H1 (cell line): ENCODE results near the gene GPR180. TPM values are rescaled to one million over a fixed set of nuclear protein-coding genes. Genes with fewer than 3 reads are reported as not detected.

Experiments
- CTCF ChIA-PET: fragments of 300-600 bp; sonication (Branson Sonifier 250); formaldehyde crosslinking; loops from one replicate; lab custom pipeline; 2021; ENCODE audit not compliant: partially characterized antibody; lab: Charles Lee
- POLR2A ChIA-PET: fragments of 300-600 bp; sonication (Branson Sonifier 250); formaldehyde crosslinking; loops from one replicate; lab custom pipeline; 2021; ENCODE audit warnings: inconsistent platforms; ENCODE audit not compliant: partially characterized antibody; lab: Charles Lee
- DNase-seq, 2 experiments: peaks; one replicate each; pipeline versions ENCODE4 v3.0.0 to v3.0.0-alpha.2; 2010 to 2022; ENCODE audit warnings: low spot score in 2 of 2, low read depth in 1 of 2, mixed read lengths in 1 of 2
- FAIRE-seq: peaks from 2 replicates; lab custom pipeline; 2011; peaks lifted over from hg19 to GRCh38; lab: Jason Lieb, UNC
- H2AFZ ChIP-seq: 2 replicates; pipeline ENCODE4 v1.8.1; 2012; ENCODE audit warnings: low read length, inconsistent platforms
- H2AK5ac ChIP-seq: 2 replicates; pipeline ENCODE4 v1.6.1; 2013; ENCODE audit warnings: low read depth, low read length
- H2BK120ac ChIP-seq: replicated peaks from 2 replicates; pipeline ENCODE3; 2013; ENCODE audit warnings: low read depth, low read length, inconsistent platforms
- H2BK12ac ChIP-seq: 2 replicates; pipeline ENCODE4 v1.6.1; 2013; ENCODE audit warnings: low read depth, low read length
- H2BK15ac ChIP-seq: 2 replicates; pipeline ENCODE4 v1.6.1; 2013; ENCODE audit warnings: low read length
- H2BK20ac ChIP-seq: 2 replicates; pipeline ENCODE4 v1.6.1; 2013; ENCODE audit warnings: low read length
- H2BK5ac ChIP-seq: 2 replicates; pipeline ENCODE4 v1.6.1; 2013; ENCODE audit warnings: low read depth, low read length
- H3K14ac ChIP-seq: 2 replicates; pipeline ENCODE4 v1.6.1; 2013; ENCODE audit warnings: inconsistent platforms; ENCODE audit not compliant: insufficient read length
- H3K18ac ChIP-seq: 2 replicates; pipeline ENCODE4 v1.6.1; 2013; ENCODE audit warnings: low read length; ENCODE audit errors: extremely low read depth
- H3K23ac ChIP-seq: 2 replicates; pipeline ENCODE4 v1.6.1; 2013; ENCODE audit warnings: inconsistent platforms; ENCODE audit not compliant: insufficient read length
- H3K23me2 ChIP-seq: 2 replicates; pipeline ENCODE4 v1.6.1; 2013; ENCODE audit warnings: low read depth, low read length
- H3K27ac ChIP-seq: 2 replicates; pipeline ENCODE4 v1.6.1; 2011; ENCODE audit warnings: low read depth, low read length, inconsistent platforms
- H3K27me3 ChIP-seq, 4 experiments: replicated peaks in 1 of 4; 1 replicate in 1 of 4; 2 replicates in 3 of 4; pipeline versions ENCODE4 v1.6.1 to v1.8.1; 2011 to 2013; ENCODE audit warnings: low read length in 3 of 4, mild to moderate bottlenecking in 3 of 4, inconsistent platforms in 2 of 4, mixed read lengths in 2 of 4, moderate library complexity in 1 of 4; ENCODE audit not compliant: control insufficient read depth in 3 of 4, insufficient read depth in 3 of 4; ENCODE audit errors: extremely low read depth in 1 of 4
- H3K36me3 ChIP-seq, 4 experiments: 2 replicates each; pipeline versions ENCODE4 v1.6.1 to v1.8.1; 2011 to 2013; ENCODE audit warnings: mild to moderate bottlenecking in 4 of 4, low read length in 3 of 4, moderate library complexity in 2 of 4, control low read depth in 1 of 4, inconsistent platforms in 1 of 4; ENCODE audit not compliant: insufficient read depth in 4 of 4, control insufficient read depth in 2 of 4
- H3K4ac ChIP-seq: replicated peaks from 2 replicates; pipeline ENCODE3; 2013; ENCODE audit warnings: low read length, low read depth, mixed read lengths, inconsistent platforms; ENCODE audit not compliant: insufficient read length
- H3K4me1 ChIP-seq, 4 experiments: replicated peaks in 1 of 4; 1 replicate in 1 of 4; 2 replicates in 3 of 4; pipeline versions ENCODE4 v1.6.1 to v1.8.1; 2011 to 2013; ENCODE audit warnings: low read length in 3 of 4, inconsistent platforms in 2 of 4, mixed read lengths in 1 of 4; ENCODE audit not compliant: insufficient read depth in 4 of 4, control insufficient read depth in 3 of 4
- H3K4me2 ChIP-seq, 2 experiments: 2 replicates each; pipeline versions ENCODE4 v1.6.1 to v1.8.1; 2011 to 2013; ENCODE audit warnings: low read depth in 2 of 2, low read length in 2 of 2, control low read depth in 1 of 2, inconsistent platforms in 1 of 2, mild to moderate bottlenecking in 1 of 2; ENCODE audit not compliant: insufficient read depth in 1 of 2
- H3K4me3 ChIP-seq, 4 experiments: fragments of 200-600, 300-600 bp in 1 of 4; sonication (generic), shearing (Covaris generic), sonication (Bioruptor Twin) in 1 of 4; 2 replicates each; pipeline versions ENCODE4 v1.5.1 to v1.8.1; 2011 to 2016; ENCODE audit warnings: low read length in 4 of 4, low read depth in 3 of 4, control low read depth in 2 of 4, inconsistent platforms in 2 of 4, mild to moderate bottlenecking in 2 of 4, mixed read lengths in 1 of 4, moderate library complexity in 1 of 4; ENCODE audit not compliant: insufficient read depth in 2 of 4; ENCODE audit errors: extremely low read depth in 1 of 4
- H3K56ac ChIP-seq: replicated peaks from 2 replicates; pipeline ENCODE3; 2013; ENCODE audit warnings: low read depth, mild to moderate bottlenecking, mixed read lengths, low read length, inconsistent platforms; ENCODE audit not compliant: insufficient read length
- H3K79me1 ChIP-seq: 2 replicates; pipeline ENCODE4 v1.6.1; 2013; ENCODE audit warnings: low read depth, low read length, control low read depth
- H3K79me2 ChIP-seq, 2 experiments: 2 replicates each; pipeline versions ENCODE4 v1.6.1 to v1.8.1; 2012 to 2013; ENCODE audit warnings: low read length in 2 of 2, mild to moderate bottlenecking in 2 of 2, inconsistent platforms in 1 of 2; ENCODE audit not compliant: insufficient read depth in 2 of 2, control insufficient read depth in 1 of 2
- H3K9ac ChIP-seq, 4 experiments: replicated peaks in 1 of 4; 1 replicate in 1 of 4; 2 replicates in 3 of 4; pipeline versions ENCODE4 v1.6.1 to v1.8.1; 2011 to 2013; ENCODE audit warnings: low read depth in 3 of 4, low read length in 3 of 4, control low read depth in 2 of 4, mild to moderate bottlenecking in 2 of 4, moderate library complexity in 2 of 4, inconsistent platforms in 1 of 4; ENCODE audit errors: extremely low read depth in 1 of 4
- H3K9me3 ChIP-seq, 2 experiments: 2 replicates each; pipeline versions ENCODE4 v1.6.1 to v1.8.1; 2012 to 2013; ENCODE audit warnings: mild to moderate bottlenecking in 2 of 2, moderate library complexity in 2 of 2, control low read depth in 1 of 2, inconsistent platforms in 1 of 2, low read depth in 1 of 2, low read length in 1 of 2, mixed read lengths in 1 of 2; ENCODE audit not compliant: insufficient read depth in 2 of 2
- H4K20me1 ChIP-seq, 2 experiments: replicated peaks in 1 of 2; 2 replicates each; pipeline versions ENCODE3 to v1.8.1; 2011 to 2013; ENCODE audit warnings: inconsistent platforms in 2 of 2, low read length in 2 of 2, mild to moderate bottlenecking in 1 of 2; ENCODE audit not compliant: insufficient read depth in 2 of 2, control insufficient read depth in 1 of 2
- H4K5ac ChIP-seq: 2 replicates; pipeline ENCODE4 v1.6.1; 2013; ENCODE audit warnings: low read length, low read depth, mixed read lengths, inconsistent platforms; ENCODE audit not compliant: insufficient read length
- H4K8ac ChIP-seq: 2 replicates; pipeline ENCODE4 v1.8.0; 2013; ENCODE audit warnings: mild to moderate bottlenecking, moderate library complexity, low read length, inconsistent platforms; ENCODE audit not compliant: insufficient read depth; ENCODE audit errors: extremely low read depth
- H4K91ac ChIP-seq: replicated peaks from 2 replicates; pipeline ENCODE3; 2013; ENCODE audit warnings: low read length, mixed read lengths, inconsistent platforms; ENCODE audit not compliant: insufficient read length
- CHD2 ChIP-seq: IDR thresholded peaks from 2 replicates; pipeline ENCODE4 v1.6.1; 2012; ENCODE audit warnings: low read length, improper control_type of control experiment
- GABPA ChIP-seq: IDR thresholded peaks from 2 replicates; pipeline ENCODE4 v1.6.1; 2011; ENCODE audit warnings: mild to moderate bottlenecking, low read length, moderate library complexity, borderline replicate concordance; ENCODE audit not compliant: insufficient read depth
- GTF2F1 ChIP-seq: IDR thresholded peaks from 2 replicates; pipeline ENCODE4 v1.6.1; 2012; ENCODE audit warnings: low read depth, low read length, improper control_type of control experiment, borderline replicate concordance
- JUND ChIP-seq: IDR thresholded peaks from 2 replicates; pipeline ENCODE4 v1.6.1; 2011; ENCODE audit warnings: mild to moderate bottlenecking, improper control_type of control experiment, low read length
- TCF12 ChIP-seq: IDR thresholded peaks from 2 replicates; pipeline ENCODE4 v1.6.1; 2011; ENCODE audit warnings: low read depth, mild to moderate bottlenecking, low read length
- WGBS, 2 experiments: shearing (Covaris generic) in 1 of 2; methylation state at CpG; one replicate each; pipeline versions ENCODE4 v1.1.6 to v1.1.7; 2013 to 2015; ENCODE audit warnings: low lambda C conversion rate in 2 of 2, mixed read lengths in 2 of 2, inconsistent platforms in 1 of 2, low coverage in 1 of 2, missing lambda C conversion rate in 1 of 2; ENCODE audit not compliant: insufficient replicate concordance in 2 of 2, insufficient coverage in 1 of 2, insufficient read length in 1 of 2; ENCODE audit errors: extremely low coverage in 1 of 2, missing lambda C conversion rate in 1 of 2; 5-methylcytosine and 5-hydroxymethylcytosine counted together
- polyA plus RNA-seq, 7 experiments: library from polyadenylated mRNA; depleted of rRNA in 3 of 7; stranded (reverse) in 5 of 7; unstranded in 2 of 7; fragments of >200 nt in 5 of 7; fragments of 200-250 nt in 2 of 7; gene quantifications; 1 replicate in 5 of 7; 2 replicates in 1 of 7; 4 replicates in 1 of 7; pipeline versions ENCODE4 v1.2.1 to v1.2.3, GENCODE V29; 2011 to 2013; ENCODE audit warnings: missing spikeins in 2 of 7, mixed read lengths in 2 of 7
- total RNA-seq: library from RNA; stranded (reverse); fragmentation: NEBNext Ultra II Directional; extraction: Animal tissue kit (Norgen Biotek cat#: 25700); gene quantifications from 2 replicates; pipeline ENCODE4 v1.2.1, GENCODE V29; 2021

Gene GPR180
- total and polyA plus RNA-seq, 2 of the 8 experiments (the other 6 are each of a cell fraction or from before 2014, with no cell fraction given), result 1.8 to 4.8 TPM

DNA sequence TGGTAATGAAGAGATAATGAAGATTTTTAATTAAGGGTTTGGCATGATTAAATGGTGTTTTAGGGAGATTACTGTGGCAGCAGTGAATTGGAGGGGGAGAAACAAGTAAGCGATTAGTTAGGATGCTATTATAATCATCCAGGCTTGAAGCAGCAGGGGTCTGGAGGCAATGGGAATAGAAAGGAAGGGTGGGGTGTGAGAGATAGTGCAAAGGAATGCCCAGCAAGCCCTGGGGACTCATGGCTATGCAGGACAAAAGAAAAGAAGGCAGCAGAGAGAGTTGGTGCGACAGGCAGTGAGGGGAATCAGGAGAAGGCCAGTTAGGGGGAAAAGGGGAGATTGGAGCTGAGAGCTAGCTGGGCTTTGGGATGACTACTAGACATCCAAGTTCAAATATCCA is 76.1 kb downstream of the GPR180 start:
- H2AFZ ChIP-seq, result no peak overlapping the region
- H2BK20ac ChIP-seq, result no peak overlapping the region; the same call in 1 of the 2 replicates
- no peak overlapping the region for H2AK5ac ChIP-seq
- no peak for TF ChIP-seq JUND
- TF ChIP-seq TCF12, result no peak
- TF ChIP-seq GABPA, result no peak
- TF ChIP-seq GTF2F1, result no peak
- no peak for TF ChIP-seq CHD2
- H2BK120ac ChIP-seq, result no peak overlapping the region
- no peak overlapping the region for H3K4me3 ChIP-seq
- H3K27ac ChIP-seq, result no peak overlapping the region
- FAIRE-seq, result no peak
- H2BK15ac ChIP-seq, result no peak overlapping the region
- no peak overlapping the region for H3K9ac ChIP-seq
- ChIA-PET CTCF (interaction anchor here (1.0 kb wide), 2 partner anchors 10 to 21 kb away, joined by 3 read pairs; no protein-coding TSS in a partner anchor), POLR2A (interaction anchor here (1.6 kb wide), 1 partner anchor 32 kb away, joined by 3 read pairs; no protein-coding TSS in a partner anchor)
- peaks cover 0 to 3% (median 0%) of the 10 kb centered on the region in 4 experiments; a peak in 3 of 7 replicates for H3K4me1 ChIP-seq
- H3K23ac ChIP-seq, result no peak overlapping the region
- H3K79me2 ChIP-seq, result no peaks in the 10 kb centered on the region
- H4K8ac ChIP-seq, result no peak overlapping the region
- H3K9me3 ChIP-seq, result no peaks in the 10 kb centered on the region
- H4K20me1 ChIP-seq, result no peaks in the 10 kb centered on the region
- 92% methylated on average over 2 of the region's 2 CpGs; no CpG with 5 or more reads in 1 of the 2 experiments for WGBS, 2 experiments
- no peak overlapping the region for H3K56ac ChIP-seq
- H3K27me3 ChIP-seq, result no peaks in the 10 kb centered on the region
- H3K36me3 ChIP-seq, result no peaks in the 10 kb centered on the region
- 0 out of 2 replicates have a peak, but pooled peaks cover 2% of the 10 kb centered on the region for H3K23me2 ChIP-seq
- H2BK12ac ChIP-seq, result no peak overlapping the region
- H3K4ac ChIP-seq, result no peak overlapping the region
- no peaks in the 10 kb centered on the region for H3K79me1 ChIP-seq
- no peak overlapping the region for H3K18ac ChIP-seq
- no peak overlapping the region for H2BK5ac ChIP-seq
- H4K91ac ChIP-seq, result no peak overlapping the region
- no peak overlapping the region for H3K14ac ChIP-seq
- no peak for DNase-seq
- no peak overlapping the region for H4K5ac ChIP-seq
- H3K4me2 ChIP-seq, result no peak overlapping the region
